GM19324 (cell line): ENCODE results near the gene NELFCD.
"Not testable (repeated sequence)": the region's sequence is repeated elsewhere in the genome, so short reads cannot be mapped to it uniquely, and the experiment has no call there.

ENCODE experiments used
- ATAC-seq: cut with Tn5 transposase; IDR thresholded peaks from one replicate; pipeline ENCODE4 v1.9.1; 2021; ENCODE audit warnings: mild to moderate bottlenecking, moderate library complexity; ENCODE audit not compliant: unreplicated experiment, low FRiP score

The NELFCD gene

GRCh38 chr20:59007665-59008511 is 26.8 kb downstream of the NELFCD start:
- ATAC-seq, result peak; percentile 18

GRCh38 chr20:59008715-59009336 is 27.8 kb downstream of the NELFCD start:
- ATAC-seq, result no peak

GRCh38 chr20:59010321-59010994 is 29.4 kb downstream of the NELFCD start:
- no peak for ATAC-seq

- no peak for ATAC-seq
Measured at GRCh38 chr20:59010995-59011873, 30.2 kb downstream of the NELFCD start.

- not testable (repeated sequence) for ATAC-seq
Measured at GRCh38 chr20:59011874-59012157, 30.8 kb downstream of the NELFCD start.

GRCh38 chr20:59013031-59013951 is 32.2 kb downstream of the NELFCD start:
- no peak for ATAC-seq

GRCh38 chr20:59013959-59014608 is 33.0 kb downstream of the NELFCD start:
- ATAC-seq, result no peak

GRCh38 chr20:59014680-59015389 is 33.8 kb downstream of the NELFCD start:
- no peak for ATAC-seq

GRCh38 chr20:59015411-59015810 is 34.4 kb downstream of the NELFCD start:
- no peak for ATAC-seq

GRCh38 chr20:59015812-59016711 is 35.0 kb downstream of the NELFCD start:
- no peak for ATAC-seq

- ATAC-seq, result no peak
Measured at GRCh38 chr20:59016795-59017492, 35.9 kb downstream of the NELFCD start.

GRCh38 chr20:59017493-59018231 is 36.6 kb downstream of the NELFCD start:
- no peak for ATAC-seq

- no peak for ATAC-seq
Measured at GRCh38 chr20:59018817-59019216, 37.8 kb downstream of the NELFCD start.

GRCh38 chr20:59019217-59019616 is 38.2 kb downstream of the NELFCD start, which contains the start of gene TUBB1:
TSS of gene TUBB1 (plus strand) at chr20:59019429. CDS start at chr20:59019523, 94 bp downstream.
- no peak for ATAC-seq

GRCh38 chr20:59020938-59021551 is 40.0 kb downstream of the NELFCD start:
- no peak for ATAC-seq

- no peak for ATAC-seq
Measured at GRCh38 chr20:59022754-59023153, 41.7 kb downstream of the NELFCD start.
